ENCODE measurements around the gene SHROOM2. TPM values are rescaled to one million over a fixed set of nuclear protein-coding genes. Genes with fewer than 3 reads are reported as not detected.

The SHROOM2 gene
- total RNA-seq, 1 experiment from 2014 or later: 13.9 TPM

DNA sequence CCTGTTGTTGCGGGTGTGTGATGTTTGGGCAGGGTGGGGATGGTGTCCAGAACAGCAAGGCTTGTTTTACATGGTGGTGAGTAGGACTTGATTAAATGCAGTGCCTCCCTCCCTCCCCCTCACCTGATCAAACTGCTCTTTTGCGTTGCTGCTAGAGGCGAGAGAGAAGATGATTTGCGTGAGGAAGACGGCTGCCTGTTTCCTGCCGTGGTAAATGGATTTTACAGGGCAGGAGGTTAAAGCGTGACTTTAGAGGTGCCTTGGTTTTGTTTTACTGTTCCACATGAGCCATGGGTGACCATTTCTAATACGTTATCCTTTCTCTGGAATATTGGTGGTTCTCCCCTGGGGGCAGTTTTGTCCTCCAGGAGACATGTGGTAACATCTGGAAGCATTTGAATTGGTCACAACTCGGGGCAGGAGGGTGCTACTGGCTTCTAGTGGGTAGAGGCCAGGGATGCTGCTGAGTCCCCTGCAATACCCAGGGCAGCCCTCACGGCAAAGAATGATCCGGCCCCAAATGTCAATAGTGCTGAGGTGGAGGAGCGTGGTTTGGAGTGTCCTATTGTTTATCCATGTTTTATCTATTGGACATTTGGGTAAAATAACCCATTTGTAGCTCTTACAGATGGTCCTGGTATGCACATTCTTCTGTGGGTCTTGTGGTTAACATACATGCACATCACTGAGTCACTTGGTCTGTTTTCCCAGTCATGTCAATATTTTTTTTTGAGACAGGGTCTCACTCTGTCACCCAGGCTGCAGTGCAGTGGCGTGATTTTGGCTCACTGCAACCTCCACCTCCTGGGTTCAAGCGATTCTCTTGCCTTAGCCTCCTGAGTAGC lies 73.7 kb downstream of the SHROOM2 start:
- Mint-ChIP-seq H3K9me3 (peaks cover 46 to 64% of the 10 kb centered on the region in 2 experiments), H3K4me3 (no peak overlapping the region), H3K27ac (no peak overlapping the region; a peak in 1 of 7 replicates), H3K36me3 (ENCODE audit: insufficient read depth in 1 of 3, low read depth in 3 of 3) (peaks cover 20 to 23% (median 20%) of the 10 kb centered on the region in 3 experiments), H3K27me3 (ENCODE audit: low read depth) (no peaks in the 10 kb centered on the region; the same call in 1 of the 2 replicates), H3K4me1 (peaks cover 18 to 29% of the 10 kb centered on the region in 2 experiments)
- no peaks in the 10 kb centered on the region for H3K23me2 ChIP-seq (ENCODE audit: insufficient read length, low read depth, low read length, poor library complexity, severe bottlenecking)
- no peak overlapping the region for H3T11ph ChIP-seq (ENCODE audit: low read length)
- no peak overlapping the region for H3K27ac ChIP-seq (ENCODE audit: insufficient read length, low read depth, low read length)
- H2AFZ ChIP-seq (ENCODE audit: low read length): no peak overlapping the region
- H3K14ac ChIP-seq (ENCODE audit: insufficient read depth, low read length): no peak overlapping the region
- TF ChIP-seq, protein P1, sequence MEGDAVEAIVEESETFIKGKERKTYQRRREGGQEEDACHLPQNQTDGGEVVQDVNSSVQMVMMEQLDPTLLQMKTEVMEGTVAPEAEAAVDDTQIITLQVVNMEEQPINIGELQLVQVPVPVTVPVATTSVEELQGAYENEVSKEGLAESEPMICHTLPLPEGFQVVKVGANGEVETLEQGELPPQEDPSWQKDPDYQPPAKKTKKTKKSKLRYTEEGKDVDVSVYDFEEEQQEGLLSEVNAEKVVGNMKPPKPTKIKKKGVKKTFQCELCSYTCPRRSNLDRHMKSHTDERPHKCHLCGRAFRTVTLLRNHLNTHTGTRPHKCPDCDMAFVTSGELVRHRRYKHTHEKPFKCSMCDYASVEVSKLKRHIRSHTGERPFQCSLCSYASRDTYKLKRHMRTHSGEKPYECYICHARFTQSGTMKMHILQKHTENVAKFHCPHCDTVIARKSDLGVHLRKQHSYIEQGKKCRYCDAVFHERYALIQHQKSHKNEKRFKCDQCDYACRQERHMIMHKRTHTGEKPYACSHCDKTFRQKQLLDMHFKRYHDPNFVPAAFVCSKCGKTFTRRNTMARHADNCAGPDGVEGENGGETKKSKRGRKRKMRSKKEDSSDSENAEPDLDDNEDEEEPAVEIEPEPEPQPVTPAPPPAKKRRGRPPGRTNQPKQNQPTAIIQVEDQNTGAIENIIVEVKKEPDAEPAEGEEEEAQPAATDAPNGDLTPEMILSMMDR (conservative IDR thresholded peaks at IDR 0.05): no peak
- H3K79me1 ChIP-seq (ENCODE audit: insufficient read depth, low read depth, low read length, poor library complexity, severe bottlenecking): peaks cover 3% of the 10 kb centered on the region
- no peak overlapping the region for H4K8ac ChIP-seq (replicated peaks; ENCODE audit: insufficient read length, low read depth, low read length)
- peaks cover 5% of the 10 kb centered on the region; the same call in 1 of the 2 replicates for H3K4me1 ChIP-seq (ENCODE audit: insufficient read depth, low read length)
- no peaks in the 10 kb centered on the region; the same call in 1 of the 2 replicates for H3K79me2 ChIP-seq (ENCODE audit: insufficient read depth, low read length)
- H3K9ac ChIP-seq (ENCODE audit: extremely low read depth, insufficient read length, low read length): no peak overlapping the region
- H4K91ac ChIP-seq (ENCODE audit: insufficient read length, low read depth, low read length): no peak overlapping the region
- no peak overlapping the region for H3K18ac ChIP-seq (ENCODE audit: insufficient read length, low read depth, low read length)
- no peak overlapping the region for H2BK20ac ChIP-seq (ENCODE audit: low read depth, low read length, poor library complexity, severe bottlenecking)
- no peaks in the 10 kb centered on the region for H3K9me3 ChIP-seq (ENCODE audit: control insufficient read depth, low read depth, low read length)
- no peak overlapping the region for H3K56ac ChIP-seq (ENCODE audit: insufficient read length, low read depth, low read length)
- no peak overlapping the region for H3K4me2 ChIP-seq (ENCODE audit: insufficient read depth, insufficient read length, low read length)
- H2BK5ac ChIP-seq (ENCODE audit: insufficient read length, low read length): no peak overlapping the region
- H3K23ac ChIP-seq (ENCODE audit: insufficient read length, low read depth, low read length): no peak overlapping the region
- DNase-seq: no peak
- no peak overlapping the region for H2BK15ac ChIP-seq (ENCODE audit: low read depth, low read length)
- H4K20me1 ChIP-seq (ENCODE audit: control insufficient read depth, insufficient read depth, insufficient read length): no peaks in the 10 kb centered on the region
- WGBS (ENCODE audit: extremely low coverage, insufficient read length, low lambda C conversion rate): no CpG with 5 or more reads among the region's 14 CpGs
- H2AK5ac ChIP-seq (ENCODE audit: insufficient read length, low read length): no peak overlapping the region
- no peak overlapping the region for H3K4ac ChIP-seq (ENCODE audit: low read depth, low read length)
- H3K27me3 ChIP-seq (ENCODE audit: insufficient read depth, low read length): no peaks in the 10 kb centered on the region
- no peak overlapping the region for H2BK12ac ChIP-seq (ENCODE audit: insufficient read length, low read depth, low read length)
- no peak overlapping the region for H2BK120ac ChIP-seq (ENCODE audit: low read depth, low read length, poor library complexity, severe bottlenecking)
- H4K5ac ChIP-seq (ENCODE audit: insufficient read length, low read depth, low read length): no peak overlapping the region
